Ramos (cell line): Measurements from ENCODE around the gene VCY.
"Not testable (repeated sequence)": the region's sequence is repeated elsewhere in the genome, so short reads cannot be mapped to it uniquely, and the experiment has no call there.

Source experiments
- in situ Hi-C: fragments of 300-500 bp; cut with MboI; formaldehyde crosslinking; loops from one replicate; pipeline ENCODE4 v1.14.3; 2022; ENCODE audit warnings: low sequenced_read_pairs; ENCODE audit not compliant: unreplicated experiment

Gene VCY

GRCh38 chrY:13986373-13986772 is at the start of gene VCY:
Gene VCY, minus strand, starts transcription at chrY:13986473. Its CDS starts 33 bp downstream, at chrY:13986440.
- in situ Hi-C loops: not testable (repeated sequence)

- in situ Hi-C loops: not testable (repeated sequence)
Observed at GRCh38 chrY:14030395-14030794, 44.1 kb upstream of the VCY start.

GRCh38 chrY:14011916-14012315 is 25.6 kb upstream of the VCY start:
- in situ Hi-C loops: not testable (repeated sequence)

GRCh38 chrY:13942406-13942805 is 43.9 kb downstream of the VCY start:
- in situ Hi-C loops: not testable (repeated sequence)
